HK-2 (cell line): ENCODE data around the gene ARHGAP15.
"Not testable (repeated sequence)": the region's sequence is repeated elsewhere in the genome, so short reads cannot be mapped to it uniquely, and the experiment has no call there.

Source experiments
- DNase-seq: peaks from one replicate; pipeline ENCODE4 v3.0.0-alpha.2; 2018; ENCODE audit not compliant: unreplicated experiment

ARHGAP15 gene

DNA sequence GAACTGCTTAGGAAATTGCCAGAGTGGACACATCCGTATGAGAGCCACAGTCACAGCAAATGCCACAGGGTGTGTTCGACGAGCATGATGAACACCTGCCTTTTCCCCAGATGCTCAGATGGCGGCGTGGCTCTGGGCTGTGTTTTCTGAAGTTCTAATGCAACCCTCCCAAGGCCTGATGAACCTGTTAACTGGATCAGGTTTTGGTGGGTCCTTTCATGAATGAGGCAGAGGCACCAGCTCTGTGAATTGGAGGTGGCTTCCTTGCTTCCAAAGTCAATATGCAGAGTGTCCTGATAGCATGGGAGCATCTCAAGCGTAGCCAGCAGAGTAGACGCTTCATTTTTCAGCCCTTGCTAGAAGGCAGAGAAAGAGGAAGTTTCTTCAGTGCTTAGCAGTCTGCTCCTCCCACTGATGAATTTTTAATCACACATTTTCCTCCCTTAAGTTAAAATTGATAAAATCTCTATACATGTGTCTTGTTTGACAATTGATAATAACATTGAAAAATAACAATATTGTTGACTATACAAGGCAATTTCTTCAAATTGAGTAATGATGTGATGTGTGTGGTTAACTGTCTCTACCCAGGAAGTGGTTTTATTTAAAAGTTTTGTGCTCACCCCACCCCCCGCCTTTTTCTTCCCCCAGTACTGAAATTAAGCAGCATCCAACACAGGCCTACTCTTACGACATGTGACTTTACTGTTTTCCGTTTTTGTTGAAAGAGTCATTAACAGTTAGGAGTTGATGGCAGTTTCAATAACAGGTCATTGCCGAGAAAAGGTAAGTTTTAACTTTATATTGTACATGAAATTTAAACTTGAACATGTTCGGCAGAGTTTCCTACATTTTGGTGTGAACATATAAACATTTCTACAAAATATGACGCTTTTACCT lies at the start of gene ARHGAP15:
Gene ARHGAP15, plus strand, starts transcription at position 739 of the 900 bp plus-strand sequence.
- DNase-seq = no peak

DNA sequence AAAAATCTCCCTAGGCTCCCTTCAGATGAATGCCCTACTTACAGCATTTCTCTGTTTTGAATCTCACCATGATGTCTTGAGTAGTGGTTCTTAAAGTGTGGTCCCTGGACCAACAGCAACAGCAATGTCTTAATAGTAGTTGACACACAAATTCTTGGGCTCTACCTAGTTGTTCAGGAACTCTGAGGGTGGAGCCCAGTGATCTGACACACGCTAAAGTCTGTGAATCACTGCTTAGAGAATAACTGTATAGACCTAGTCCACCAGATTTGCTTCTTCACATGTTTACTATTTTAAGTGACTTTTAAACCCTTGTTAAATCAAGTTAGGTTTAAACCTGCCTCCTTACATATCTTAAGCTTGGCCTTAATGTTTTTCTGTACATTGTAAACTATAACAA lies 47.6 kb upstream of the ARHGAP15 start:
- no peak for DNase-seq

DNA sequence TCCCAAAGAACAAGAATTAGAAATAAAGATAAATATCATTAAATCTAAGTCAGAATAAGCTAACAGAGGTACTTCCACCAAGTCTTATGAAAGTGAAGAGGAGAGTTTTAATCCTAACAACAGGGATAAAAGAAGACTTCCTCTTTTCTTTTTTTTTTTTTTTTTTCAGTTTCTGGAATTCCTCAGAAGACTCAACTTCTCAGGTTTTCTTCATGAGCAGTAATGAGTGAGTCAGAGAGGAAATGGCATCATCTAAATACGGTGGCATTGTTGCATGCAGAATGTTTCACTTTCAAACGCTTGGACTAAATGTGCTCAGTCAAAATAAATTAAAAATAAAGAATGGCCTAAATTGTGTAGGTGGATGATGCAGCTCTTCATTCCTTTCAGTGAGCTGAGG lies 45.6 kb upstream of the ARHGAP15 start:
- peak; percentile 11 for DNase-seq

DNA sequence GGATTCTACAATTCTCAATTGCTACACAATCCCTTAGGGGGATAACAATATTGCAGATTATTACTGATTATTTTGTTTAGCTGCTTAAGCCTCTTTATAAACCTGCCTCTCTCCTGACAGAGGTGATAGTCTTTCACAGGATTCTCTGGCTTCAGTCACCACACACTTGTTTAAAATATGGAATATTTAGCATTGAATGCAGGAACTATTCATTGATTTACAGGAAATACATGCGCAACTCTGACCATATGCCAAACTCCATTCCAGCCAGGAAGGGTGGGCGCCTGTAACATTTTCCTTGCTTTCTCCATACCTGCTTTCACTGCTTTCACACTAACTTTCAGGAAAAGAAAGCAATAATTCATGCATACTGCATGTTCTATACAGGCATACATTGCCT lies 44.8 kb upstream of the ARHGAP15 start:
- no peak for DNase-seq

DNA sequence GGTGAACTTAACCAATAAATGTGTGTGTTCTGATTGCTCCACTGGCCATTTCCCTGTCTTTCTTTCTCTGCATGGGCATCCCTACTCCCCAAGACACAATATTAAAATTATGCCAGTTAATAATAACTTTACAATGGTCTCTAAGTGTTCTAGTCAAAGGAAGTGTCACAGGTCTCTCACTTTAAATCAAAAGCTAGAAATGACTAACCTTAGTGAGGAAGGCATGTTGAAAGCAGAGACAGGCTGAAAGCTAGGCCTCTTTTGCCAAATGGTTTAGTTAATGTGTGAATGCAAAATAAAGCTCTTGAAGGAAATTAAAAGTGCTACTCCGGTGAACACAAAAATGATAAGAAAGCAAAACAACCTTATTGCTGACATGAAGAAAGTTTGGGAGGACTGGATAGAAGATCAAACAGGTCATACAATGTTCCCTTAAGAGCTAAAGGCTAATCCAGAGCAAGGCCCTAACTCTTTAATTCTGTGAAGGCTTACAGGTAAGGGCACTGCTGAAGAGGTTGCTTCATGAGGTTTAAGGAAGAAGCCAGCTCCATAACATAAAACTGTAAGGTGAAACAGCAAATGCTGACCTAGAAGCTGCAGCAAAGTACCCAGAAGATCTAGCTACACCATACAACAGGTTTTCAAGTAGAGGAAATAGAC lies 44.0 kb upstream of the ARHGAP15 start:
- no peak for DNase-seq

DNA sequence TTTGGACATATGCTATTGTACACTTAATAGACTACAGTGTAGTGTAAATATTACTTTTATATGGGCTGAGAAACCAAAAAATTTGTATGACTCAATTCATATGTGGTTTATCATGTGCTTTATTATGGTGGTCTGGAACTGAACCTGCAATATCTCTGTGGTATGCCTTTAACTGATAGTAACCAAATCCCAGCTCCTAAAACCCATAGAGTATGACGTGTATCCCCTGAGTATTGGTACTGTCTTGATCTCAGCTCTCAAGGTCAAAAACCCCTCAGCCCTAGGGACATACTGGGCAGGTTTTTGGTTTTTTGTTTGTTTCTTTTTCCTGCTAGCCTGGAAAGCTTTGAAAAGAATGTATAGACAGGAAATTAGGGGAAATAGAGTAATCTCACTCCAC lies 42.2 kb upstream of the ARHGAP15 start:
- no peak for DNase-seq

DNA sequence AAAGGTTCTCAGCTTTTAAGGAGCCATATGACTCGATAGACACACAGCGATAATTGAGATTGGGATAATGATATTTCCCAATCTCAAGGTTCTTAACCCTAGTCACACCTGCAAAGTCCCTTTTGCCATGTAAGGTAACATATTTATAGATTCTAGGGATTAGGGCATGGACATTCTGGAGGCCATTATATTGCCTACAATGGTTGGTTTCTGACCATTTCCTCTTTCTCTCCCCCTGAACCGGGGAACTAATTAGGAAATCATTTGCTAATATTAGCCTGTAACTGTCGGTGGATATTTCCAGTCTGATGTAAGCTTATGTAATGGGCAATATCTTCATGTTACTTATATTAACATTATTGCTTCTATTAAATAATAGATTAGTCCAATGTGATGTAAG lies 40.8 kb upstream of the ARHGAP15 start:
- no peak for DNase-seq

DNA sequence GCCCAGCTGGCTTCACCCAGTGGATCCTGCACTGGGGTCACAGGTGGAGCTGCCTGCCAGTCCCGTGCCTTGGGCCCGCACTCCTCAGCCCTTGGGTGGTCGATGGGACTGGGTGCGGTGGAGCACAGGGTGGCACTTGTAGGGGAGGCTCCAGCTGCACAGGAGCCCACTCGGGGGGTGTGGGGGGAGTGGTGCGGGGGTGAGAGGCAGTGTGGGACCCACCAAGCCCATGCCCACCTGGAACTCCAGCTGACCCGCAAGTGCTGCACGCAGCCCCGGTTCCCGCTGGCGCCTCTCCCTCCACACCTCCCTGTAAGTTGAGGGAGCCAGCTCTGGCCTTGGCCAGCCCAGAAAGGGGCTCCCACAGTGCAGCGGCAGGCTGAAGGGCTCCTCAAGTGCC lies 39.7 kb upstream of the ARHGAP15 start:
- DNase-seq = not testable (repeated sequence)

DNA sequence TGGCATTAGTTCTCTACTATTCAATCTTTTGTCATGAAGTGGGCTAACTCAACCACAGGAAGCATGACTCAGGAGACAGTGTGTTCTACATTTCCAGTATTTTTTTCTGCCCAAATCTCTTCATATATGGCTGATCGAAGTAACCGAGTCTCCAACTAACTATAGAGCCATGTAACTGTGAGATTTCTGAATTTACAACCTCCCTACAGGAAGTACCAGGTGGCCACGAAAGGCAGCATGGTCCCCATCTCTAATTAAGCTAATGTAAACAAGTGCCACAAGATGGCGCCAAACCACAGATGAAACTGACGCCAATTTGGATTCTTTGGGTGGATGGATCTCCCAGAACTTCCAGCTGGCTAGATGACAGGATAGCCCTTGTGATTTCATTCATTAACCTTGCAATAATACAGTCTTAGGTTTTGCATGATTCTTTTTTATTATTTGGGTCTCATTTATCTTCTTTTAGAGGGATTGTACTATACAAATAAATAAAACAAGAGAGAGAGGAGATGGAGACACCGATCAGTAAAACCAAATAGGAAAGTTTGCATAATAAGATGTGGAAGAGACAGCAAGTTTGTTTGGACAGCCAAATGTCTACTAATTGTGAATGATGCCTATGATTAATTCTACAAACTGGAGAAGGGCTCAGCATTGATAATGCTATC lies 18.3 kb upstream of the ARHGAP15 start:
- DNase-seq = peak; percentile 38

DNA sequence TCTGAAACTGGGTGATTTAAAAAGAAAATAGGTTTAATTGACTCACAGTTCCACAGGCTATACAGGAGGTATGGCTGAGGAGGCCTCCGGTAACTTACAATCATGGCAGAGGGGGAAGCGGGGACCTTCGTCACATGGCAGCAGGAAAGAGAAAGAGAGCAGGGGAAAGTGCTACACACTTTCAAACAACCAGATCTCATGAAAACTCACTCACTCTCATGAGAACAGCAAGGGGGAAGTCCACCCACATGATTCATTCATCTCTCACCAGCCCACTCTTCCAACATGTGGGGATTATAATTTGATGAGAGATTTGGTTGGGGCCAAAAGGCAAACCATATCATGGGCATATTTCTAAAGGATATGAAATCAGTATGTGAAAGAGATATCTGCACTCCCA lies 12.0 kb upstream of the ARHGAP15 start:
- no peak for DNase-seq

DNA sequence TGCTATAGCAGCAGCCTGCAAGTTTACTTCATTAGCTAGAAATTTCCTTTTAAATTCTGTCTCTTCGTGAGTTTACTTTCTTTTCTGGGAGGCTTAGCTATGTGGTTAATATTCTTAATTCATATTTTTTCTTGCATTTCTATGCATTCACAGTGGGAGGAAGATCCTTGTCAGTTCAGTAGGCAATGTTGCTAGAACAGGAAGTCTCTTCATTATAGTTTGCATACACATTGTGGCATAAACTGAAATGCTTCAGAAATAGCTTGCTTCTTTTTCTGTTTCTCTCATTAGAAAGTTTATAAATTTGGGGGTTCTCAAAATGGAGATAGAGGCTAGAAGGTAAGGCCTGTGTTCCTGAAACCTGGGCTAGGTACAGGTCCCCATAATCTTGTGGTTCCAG lies 8.1 kb upstream of the ARHGAP15 start:
- DNase-seq = no peak

DNA sequence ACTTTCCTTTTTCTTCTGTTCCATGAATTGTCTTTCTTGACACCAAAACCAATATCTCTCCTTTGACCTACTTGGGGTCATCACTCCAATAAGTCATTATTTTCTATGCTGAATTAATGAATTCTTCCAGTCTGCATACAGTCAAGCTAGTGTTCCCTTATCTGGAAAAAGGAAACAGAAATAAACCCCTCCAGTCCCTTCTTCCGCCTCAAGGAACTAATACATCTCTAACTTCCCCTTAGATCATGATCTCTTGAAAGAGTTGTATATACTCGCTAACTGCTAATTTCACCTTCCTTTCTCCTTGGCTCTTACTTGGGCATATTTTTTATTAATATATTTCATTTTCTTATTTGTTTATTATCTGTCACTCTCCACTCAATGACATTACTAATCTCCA lies 7.3 kb upstream of the ARHGAP15 start:
- DNase-seq = no peak

DNA sequence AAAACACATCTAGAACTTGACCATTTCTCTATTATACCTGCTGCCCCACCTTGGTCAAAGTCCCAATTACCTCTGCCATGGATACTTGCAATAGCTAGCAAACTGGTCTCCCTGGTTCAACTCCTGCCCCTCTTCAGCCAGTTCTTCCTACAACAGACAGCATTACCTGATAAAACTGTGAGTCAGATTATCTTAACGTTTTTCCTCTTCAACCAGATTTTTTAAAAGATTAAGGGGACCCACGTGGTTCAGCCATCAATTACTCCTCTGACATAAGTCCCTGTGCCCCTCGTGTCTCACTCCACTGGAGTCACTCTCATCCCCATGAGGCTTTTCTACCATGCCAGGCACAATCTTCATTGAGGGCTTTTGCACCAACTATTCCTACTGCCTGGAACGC lies 5.3 kb upstream of the ARHGAP15 start:
- DNase-seq = no peak

DNA sequence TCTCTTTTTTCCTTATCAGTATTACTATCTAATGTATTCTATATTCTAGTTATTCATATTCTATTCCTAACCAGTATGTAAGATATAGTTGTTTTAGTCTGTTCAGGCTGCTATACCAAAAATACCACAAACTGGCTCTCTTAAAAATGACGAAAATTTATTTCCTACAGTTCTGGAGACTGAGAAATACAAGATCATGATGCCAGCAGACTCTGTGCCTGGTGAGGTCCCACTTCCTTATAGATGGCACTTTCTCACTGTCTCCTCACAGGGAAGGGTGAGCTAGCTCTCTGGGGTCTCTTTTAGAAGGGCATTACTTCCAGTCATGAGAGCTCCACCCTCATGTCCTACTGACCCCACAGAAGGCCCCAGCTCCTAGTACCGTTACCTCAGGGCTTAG lies 4.8 kb upstream of the ARHGAP15 start:
- no peak for DNase-seq

DNA sequence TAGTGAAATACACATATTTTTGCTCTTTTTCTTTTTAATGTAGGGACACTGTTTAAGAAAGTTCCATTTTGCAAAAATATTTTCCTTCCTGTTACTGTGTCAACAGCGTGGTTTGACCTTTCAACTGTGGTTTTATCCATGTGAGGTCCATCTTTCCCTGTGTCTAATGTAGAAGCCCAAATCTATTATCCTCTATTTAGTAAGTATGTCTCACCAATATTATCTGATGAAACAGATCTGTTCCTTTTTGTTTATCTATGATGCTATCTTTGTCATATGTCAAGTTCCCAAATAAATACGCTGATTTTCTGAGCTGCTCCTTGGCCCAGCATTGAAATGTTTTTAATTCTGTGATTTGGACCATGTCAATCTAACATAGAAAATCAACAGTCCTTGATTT lies 3.5 kb upstream of the ARHGAP15 start:
- no peak for DNase-seq

DNA sequence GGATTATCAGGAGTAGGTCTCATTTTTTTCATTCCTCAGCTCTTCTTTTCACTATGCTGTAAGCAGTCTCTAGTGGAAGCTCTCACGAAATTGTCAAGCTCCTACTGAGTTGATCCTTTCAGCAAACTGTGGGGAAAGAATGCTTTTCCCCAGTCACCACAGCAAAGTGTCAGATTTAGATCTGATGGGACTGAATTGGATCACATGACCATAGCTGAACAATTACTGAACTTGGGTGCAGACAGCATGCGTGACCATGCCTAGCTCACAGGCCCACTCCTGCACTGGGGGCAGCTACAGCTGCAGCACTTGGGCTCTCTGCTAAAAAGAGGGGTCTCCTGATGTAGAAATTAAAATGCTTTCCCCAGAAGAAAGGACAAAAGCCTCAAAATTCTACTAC lies 3.1 kb downstream of the ARHGAP15 start:
- no peak for DNase-seq

DNA sequence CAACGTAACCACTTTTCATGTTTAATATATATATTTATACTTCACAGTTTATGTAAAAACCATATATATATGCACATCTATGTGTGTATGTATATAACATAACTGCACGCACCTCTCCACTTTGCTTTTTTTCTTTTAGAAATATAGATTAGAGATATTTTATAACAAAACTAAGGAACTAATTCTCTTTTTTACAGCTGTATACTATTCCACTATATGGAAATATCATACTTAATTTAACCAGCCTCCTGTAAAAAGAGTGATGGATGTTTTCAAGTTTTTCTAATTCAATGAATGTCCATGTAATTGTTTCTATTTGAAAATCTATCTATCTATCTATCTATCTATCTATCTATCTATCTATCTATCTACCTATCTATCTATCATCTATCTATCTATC lies 4.6 kb downstream of the ARHGAP15 start:
- no peak for DNase-seq

DNA sequence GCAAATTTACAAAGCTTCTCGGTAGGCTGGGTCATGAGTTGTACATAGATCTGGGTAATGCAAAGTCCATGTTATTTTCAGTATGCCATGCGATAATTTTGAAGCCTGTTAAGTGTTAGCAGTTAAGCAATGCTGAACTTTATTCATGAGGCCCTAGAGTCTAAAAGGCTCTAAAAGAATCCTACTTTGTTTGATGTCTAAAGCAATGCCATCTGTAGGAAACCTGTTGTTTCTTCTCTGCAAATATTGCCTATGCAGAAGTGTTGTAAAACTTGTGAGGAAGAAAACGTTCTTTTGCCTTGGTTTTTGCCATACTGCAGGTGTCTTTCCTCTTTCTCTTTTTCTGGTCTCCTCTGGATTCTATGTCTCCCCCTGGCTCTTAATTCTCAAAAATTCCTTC lies 9.1 kb downstream of the ARHGAP15 start:
- no peak for DNase-seq

DNA sequence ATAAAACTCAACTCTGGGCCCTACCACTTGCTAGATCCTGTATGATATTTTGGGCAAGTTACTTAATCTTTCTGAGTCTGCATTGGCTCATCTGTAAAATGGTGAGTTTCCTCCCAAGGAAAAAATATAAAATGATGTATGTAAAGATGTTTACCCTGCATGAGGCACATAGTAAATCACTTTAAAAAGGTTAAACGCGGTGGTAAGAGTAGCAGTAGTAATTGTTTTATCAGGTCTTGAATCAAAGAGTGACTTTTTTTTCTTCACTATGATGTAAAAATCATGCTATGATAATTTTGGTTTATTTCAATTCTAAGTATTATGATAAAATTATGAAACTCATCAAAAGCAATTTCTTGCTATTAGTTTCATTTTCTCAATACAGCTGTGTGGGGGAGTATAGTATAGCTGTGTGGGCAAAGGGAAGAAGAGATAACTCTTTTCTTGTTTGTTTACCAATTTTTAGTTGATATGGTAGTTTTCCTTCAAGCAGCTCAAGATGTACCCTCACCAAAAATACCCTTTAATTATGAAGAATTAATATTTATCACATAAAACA lies 10.7 kb downstream of the ARHGAP15 start:
- no peak for DNase-seq

DNA sequence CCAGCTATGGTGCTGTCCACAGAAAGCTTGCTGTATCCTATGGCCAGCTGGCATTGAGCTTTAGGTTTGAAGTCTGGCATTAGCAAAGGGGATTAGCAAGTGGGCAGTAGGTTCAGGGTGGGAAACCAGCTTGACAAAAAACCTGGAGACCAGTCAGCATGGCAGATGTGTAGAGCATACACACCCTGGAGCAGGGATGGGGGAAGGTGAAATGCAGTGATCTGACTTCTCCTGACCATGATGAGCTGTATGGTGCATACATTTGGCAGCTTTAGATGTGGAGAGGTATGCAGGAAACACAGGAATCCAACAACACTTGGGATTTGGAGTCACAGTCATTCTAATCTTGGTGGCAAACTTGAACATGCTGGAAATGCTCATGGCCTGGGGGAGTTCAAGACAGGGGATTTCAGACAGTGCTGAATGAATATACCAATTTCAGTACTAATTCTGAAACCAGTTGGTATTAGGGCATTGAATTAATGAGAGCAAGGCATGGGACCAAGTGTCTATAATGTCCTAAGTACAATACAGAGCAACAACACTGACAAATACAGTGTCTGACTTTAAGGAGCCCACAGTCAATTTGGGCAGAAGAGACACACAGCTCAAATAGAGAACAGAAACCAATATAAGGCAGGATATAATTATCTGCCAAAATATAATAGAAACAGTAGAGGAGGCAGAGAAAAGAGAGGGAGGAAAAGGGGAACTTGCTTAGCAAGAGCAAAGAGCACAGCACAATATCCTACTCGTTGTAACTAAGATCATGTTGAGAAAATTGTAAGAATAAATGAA lies 11.8 kb downstream of the ARHGAP15 start:
- DNase-seq = no peak

DNA sequence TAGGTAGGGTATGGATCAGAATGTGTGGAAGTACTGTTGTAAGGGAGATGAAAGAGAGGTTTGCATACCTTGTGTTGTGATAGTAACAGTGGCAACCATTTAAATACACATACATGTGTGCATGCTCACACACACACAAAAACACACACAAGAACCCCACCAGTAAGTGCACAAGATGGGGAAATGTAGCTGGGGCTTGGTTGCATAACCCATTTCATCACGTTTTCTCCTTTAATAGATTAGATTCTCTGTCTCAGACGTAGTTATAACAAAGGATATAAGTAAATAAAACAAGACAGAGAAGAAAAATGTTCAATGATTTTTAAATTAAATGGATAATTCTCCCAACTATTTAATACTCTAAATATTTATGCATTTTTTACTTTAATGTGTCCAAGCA lies 13.4 kb downstream of the ARHGAP15 start:
- DNase-seq = no peak
